Testis (tissue), 2 donors: Measurements from ENCODE around the gene SLC22A2.

Source experiments
- CTCF ChIP-seq, 3 experiments: fragments of 450-650 bp in 2 of 3; fragments of 200-600 bp in 1 of 3; sonication (generic) in 1 of 3; IDR thresholded peaks; one replicate each; pipeline ENCODE4 v1.5.1; 2016 to 2019; ENCODE audit warnings: antibody characterized with exemption in 3 of 3, mild to moderate bottlenecking in 2 of 3, moderate library complexity in 1 of 3
- POLR2A ChIP-seq: fragments of 450-650 bp; IDR thresholded peaks from one replicate; pipeline ENCODE4 v1.6.1; 2017; ENCODE audit warnings: antibody characterized with exemption, mild to moderate bottlenecking, moderate library complexity

GRCh38 chr6:160198606-160199211 is 59.9 kb downstream of the SLC22A2 start:
- TF ChIP-seq CTCF (IDR thresholded peaks at IDR 0.05) (no peak), POLR2A (no peak)
